Testis (tissue), 2 donors: ENCODE measurements around the gene LMLN.
"Not testable (repeated sequence)": the region's sequence is repeated elsewhere in the genome, so short reads cannot be mapped to it uniquely, and the experiment has no call there.

ENCODE experiments used
- CTCF ChIP-seq, 3 experiments: fragments of 450-650 bp in 2 of 3; fragments of 200-600 bp in 1 of 3; sonication (generic) in 1 of 3; IDR thresholded peaks; one replicate each; pipeline ENCODE4 v1.5.1; 2016 to 2019; ENCODE audit warnings: antibody characterized with exemption in 3 of 3, mild to moderate bottlenecking in 2 of 3, moderate library complexity in 1 of 3
- POLR2A ChIP-seq: fragments of 450-650 bp; IDR thresholded peaks from one replicate; pipeline ENCODE4 v1.6.1; 2017; ENCODE audit warnings: antibody characterized with exemption, mild to moderate bottlenecking, moderate library complexity

- TF ChIP-seq CTCF (IDR thresholded peaks at IDR 0.05); POLR2A: not testable (repeated sequence)
Measured at GRCh38 chr3:198053462-198053861, 93.4 kb downstream of the LMLN start.
